ENCODE results near the gene TMEM236.

DNA sequence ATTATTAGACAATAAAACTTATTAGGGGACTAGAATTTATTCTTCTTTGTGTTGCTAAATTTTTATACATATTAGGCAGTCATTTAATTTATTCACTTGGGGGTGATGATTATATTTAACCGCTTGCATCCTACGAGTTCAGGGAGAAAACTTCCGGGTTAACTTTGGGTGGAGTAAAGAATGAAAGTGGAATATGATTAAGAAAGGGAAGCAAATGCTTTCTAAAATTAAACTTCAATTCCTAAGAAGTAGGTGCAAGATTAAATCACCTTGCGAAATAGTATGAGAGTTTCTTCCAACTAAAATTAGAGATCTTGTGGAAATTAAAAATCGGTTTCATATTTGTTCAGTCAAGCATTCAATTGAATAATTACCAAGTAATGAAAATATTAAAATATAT, 90.6 kb downstream of the TMEM236 start:
- TF ChIP-seq, protein P1, sequence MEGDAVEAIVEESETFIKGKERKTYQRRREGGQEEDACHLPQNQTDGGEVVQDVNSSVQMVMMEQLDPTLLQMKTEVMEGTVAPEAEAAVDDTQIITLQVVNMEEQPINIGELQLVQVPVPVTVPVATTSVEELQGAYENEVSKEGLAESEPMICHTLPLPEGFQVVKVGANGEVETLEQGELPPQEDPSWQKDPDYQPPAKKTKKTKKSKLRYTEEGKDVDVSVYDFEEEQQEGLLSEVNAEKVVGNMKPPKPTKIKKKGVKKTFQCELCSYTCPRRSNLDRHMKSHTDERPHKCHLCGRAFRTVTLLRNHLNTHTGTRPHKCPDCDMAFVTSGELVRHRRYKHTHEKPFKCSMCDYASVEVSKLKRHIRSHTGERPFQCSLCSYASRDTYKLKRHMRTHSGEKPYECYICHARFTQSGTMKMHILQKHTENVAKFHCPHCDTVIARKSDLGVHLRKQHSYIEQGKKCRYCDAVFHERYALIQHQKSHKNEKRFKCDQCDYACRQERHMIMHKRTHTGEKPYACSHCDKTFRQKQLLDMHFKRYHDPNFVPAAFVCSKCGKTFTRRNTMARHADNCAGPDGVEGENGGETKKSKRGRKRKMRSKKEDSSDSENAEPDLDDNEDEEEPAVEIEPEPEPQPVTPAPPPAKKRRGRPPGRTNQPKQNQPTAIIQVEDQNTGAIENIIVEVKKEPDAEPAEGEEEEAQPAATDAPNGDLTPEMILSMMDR (IDR thresholded peaks at IDR 0.05; ENCODE audit: low read length), result no peak
- TF ChIP-seq EZH2 (optimal IDR thresholded peaks at IDR 0.05; ENCODE audit: low read depth, low read length), result no peak
- no peak for TF ChIP-seq EZH2phosphoT487 (IDR thresholded peaks at IDR 0.05; ENCODE audit: low read length)

Measured in MM.1S (cell line).